ENCODE measurements around the gene ODAM.
"Not testable (repeated sequence)": the region's sequence is repeated elsewhere in the genome, so short reads cannot be mapped to it uniquely, and the experiment has no call there.

The ODAM gene

GRCh38 chr4:70187216-70187615 lies 8.3 kb upstream of the ODAM start:
- POLR2A ChIA-PET (ENCODE audit: low non-redundant PET): no interaction called here
- TF ChIP-seq CTCF (conservative IDR thresholded peaks at IDR 0.05; ENCODE audit: low read depth): no peak
- DNase-seq (ENCODE audit: low spot score): no peak
- CTCF ChIA-PET: no interaction called here
- no peak overlapping the region for H3K27ac ChIP-seq

- ChIA-PET CTCF (interaction anchor here (0.7 kb wide), 1 partner anchor 1163 kb away, joined by 5 read pairs; no protein-coding TSS in a partner anchor), POLR2A (ENCODE audit: low non-redundant PET) (no interaction called here)
- no peak for DNase-seq (ENCODE audit: low spot score)
- no peak for TF ChIP-seq CTCF (conservative IDR thresholded peaks at IDR 0.05; ENCODE audit: low read depth)
- no peak overlapping the region for H3K27ac ChIP-seq
These were observed 4.9 kb upstream of the ODAM start for GRCh38 chr4:70190579-70190978.

- ChIA-PET POLR2A (ENCODE audit: low non-redundant PET) (no interaction called here), CTCF (no interaction called here)
- no peak for DNase-seq (ENCODE audit: low spot score)
- no peak overlapping the region for H3K27ac ChIP-seq
- TF ChIP-seq CTCF (conservative IDR thresholded peaks at IDR 0.05; ENCODE audit: low read depth): no peak
These were observed 3.9 kb upstream of the ODAM start for GRCh38 chr4:70191647-70192046.

- POLR2A ChIA-PET (ENCODE audit: low non-redundant PET): no interaction called here
- CTCF ChIA-PET: no interaction called here
- DNase-seq (ENCODE audit: low spot score): no peak
These were observed 2.6 kb upstream of the ODAM start for GRCh38 chr4:70192895-70193294.

GRCh38 chr4:70196857-70197256 lies 1.3 kb downstream of the ODAM start:
- DNase-seq (ENCODE audit: low spot score): no peak
- ChIA-PET CTCF (interaction anchor here (1.0 to 1.2 kb wide), 2 partner anchors 13 to 38 kb away, joined by 3 to 9 read pairs; no protein-coding TSS in a partner anchor), POLR2A (ENCODE audit: low non-redundant PET) (no interaction called here)

More at GRCh38 chr4:70192895-70193294, 2.6 kb upstream of the ODAM start:
- H3K27ac ChIP-seq: no peak overlapping the region
- no peak for TF ChIP-seq CTCF (conservative IDR thresholded peaks at IDR 0.05; ENCODE audit: low read depth)

GRCh38 chr4:70197842-70198241 lies 2.3 kb downstream of the ODAM start:
- CTCF ChIA-PET: no interaction called here
- no peak for TF ChIP-seq CTCF (conservative IDR thresholded peaks at IDR 0.05; ENCODE audit: low read depth)
- POLR2A ChIA-PET (ENCODE audit: low non-redundant PET): no interaction called here
- no peak overlapping the region for H3K27ac ChIP-seq
- no peak for DNase-seq (ENCODE audit: low spot score)

More at GRCh38 chr4:70196857-70197256, 1.3 kb downstream of the ODAM start:
- TF ChIP-seq CTCF (conservative IDR thresholded peaks at IDR 0.05; ENCODE audit: low read depth): no peak
- H3K27ac ChIP-seq: no peak overlapping the region

GRCh38 chr4:70203601-70204000 lies 8.1 kb downstream of the ODAM start:
- DNase-seq (ENCODE audit: low spot score): no peak
- H3K27ac ChIP-seq: no peak overlapping the region
- CTCF ChIA-PET: interaction anchor here (0.6 kb wide), 1 partner anchor 9 kb away, joined by 3 read pairs; no protein-coding TSS in a partner anchor
- no peak for TF ChIP-seq CTCF (conservative IDR thresholded peaks at IDR 0.05; ENCODE audit: low read depth)
- POLR2A ChIA-PET (ENCODE audit: low non-redundant PET): no interaction called here

GRCh38 chr4:70212752-70213151 lies 17.2 kb downstream of the ODAM start:
- DNase-seq (ENCODE audit: low spot score); POLR2A ChIA-PET (ENCODE audit: low non-redundant PET); H3K27ac ChIP-seq: not testable (repeated sequence)
- CTCF ChIA-PET: interaction anchor here (0.6 kb wide), 1 partner anchor 9 kb away, joined by 3 read pairs; no protein-coding TSS in a partner anchor

- DNase-seq (ENCODE audit: low spot score); POLR2A ChIA-PET (ENCODE audit: low non-redundant PET); CTCF ChIA-PET; H3K27ac ChIP-seq: not testable (repeated sequence)
These were observed 20.6 kb downstream of the ODAM start for GRCh38 chr4:70216109-70216508.

GRCh38 chr4:70216550-70216949 lies 21.0 kb downstream of the ODAM start:
- POLR2A ChIA-PET (ENCODE audit: low non-redundant PET); DNase-seq (ENCODE audit: low spot score); CTCF ChIA-PET: not testable (repeated sequence)

More at GRCh38 chr4:70216550-70216949, 21.0 kb downstream of the ODAM start:
- not testable (repeated sequence) for H3K27ac ChIP-seq
